GM08714 (cell line): ENCODE measurements around the gene SMAD6.

ENCODE experiments used
- H3K4me3 ChIP-seq: fragments of 200-500 bp; sonication (Bioruptor generic); 2 replicates; pipeline ENCODE4 v1.5.1; 2014; ENCODE audit warnings: mild to moderate bottlenecking, low read length, inconsistent platforms
- ZNF274 ChIP-seq: IDR thresholded peaks from 2 replicates; pipeline ENCODE4 v1.6.1; 2012; ENCODE audit warnings: mild to moderate bottlenecking, low read depth, low read length

The SMAD6 gene

GRCh38 chr15:66729331-66729951 is 27.4 kb downstream of the SMAD6 start:
- H3K4me3 ChIP-seq: no peak overlapping the region
- TF ChIP-seq ZNF274: no peak

DNA sequence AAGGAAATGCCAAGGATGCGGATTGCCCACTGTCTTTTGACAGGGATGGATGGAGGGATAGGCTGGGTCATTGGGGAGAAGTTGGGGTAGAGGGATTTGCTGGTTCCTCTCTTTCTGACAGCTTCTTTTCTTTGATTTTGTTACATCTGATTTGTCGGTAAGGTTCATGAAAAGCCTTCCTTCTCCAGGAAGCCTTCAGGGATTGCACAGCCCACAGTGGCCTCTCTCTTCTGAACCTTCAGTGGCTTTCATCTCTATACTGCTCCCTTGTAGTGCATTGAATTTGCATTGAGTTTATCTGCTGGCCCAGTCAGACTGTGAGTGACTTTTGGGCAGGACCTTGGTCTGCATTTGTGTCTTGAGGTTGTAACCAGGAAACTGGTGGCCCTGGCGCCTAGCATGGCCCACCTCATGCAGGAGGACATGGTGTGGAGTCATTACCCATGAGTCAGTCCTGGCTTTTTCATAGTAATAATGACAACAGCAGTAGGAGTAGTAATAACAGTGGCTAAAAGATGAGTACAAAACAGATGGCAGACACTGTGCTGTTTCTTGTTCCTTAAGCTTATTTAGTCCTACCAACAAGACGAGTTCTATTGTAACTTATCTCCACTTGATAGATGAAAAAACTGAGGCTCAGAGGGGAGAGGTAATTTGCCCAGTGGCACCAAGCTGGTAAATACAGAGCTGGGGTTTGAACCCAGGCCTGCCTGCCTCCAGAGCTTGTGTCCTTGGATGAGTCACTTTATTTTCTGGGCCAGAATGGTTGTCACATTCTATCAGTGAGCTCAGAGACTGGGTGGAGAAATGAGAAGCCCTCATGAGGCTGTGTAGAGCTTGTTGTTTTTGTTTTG is 28.4 kb downstream of the SMAD6 start:
- H3K4me3 ChIP-seq: no peak overlapping the region
- TF ChIP-seq ZNF274: no peak

DNA sequence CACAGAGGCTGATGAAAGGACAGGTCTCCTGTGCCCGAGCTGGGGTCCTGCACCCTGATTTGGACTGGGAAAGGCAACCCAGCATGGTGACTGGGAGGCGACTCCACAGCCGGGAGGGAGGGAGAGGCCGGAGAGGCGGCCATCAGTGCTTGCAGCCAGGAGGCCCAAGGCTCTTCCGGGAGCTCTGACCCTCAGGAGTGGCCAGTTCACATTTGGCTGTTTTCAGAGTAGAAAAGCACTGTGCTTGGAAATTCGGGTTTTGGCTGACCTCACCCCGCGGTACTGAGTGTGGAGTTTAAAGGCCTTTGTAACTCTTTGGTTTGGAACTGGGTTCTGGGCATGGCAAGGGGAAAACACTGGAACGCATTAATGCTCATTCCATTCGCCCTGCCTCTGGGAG is 31.9 kb downstream of the SMAD6 start:
- TF ChIP-seq ZNF274: no peak
- no peak overlapping the region for H3K4me3 ChIP-seq

- H3K4me3 ChIP-seq: no peak overlapping the region
- no peak for TF ChIP-seq ZNF274
These were observed 33.2 kb downstream of the SMAD6 start for GRCh38 chr15:66734961-66735908.

DNA sequence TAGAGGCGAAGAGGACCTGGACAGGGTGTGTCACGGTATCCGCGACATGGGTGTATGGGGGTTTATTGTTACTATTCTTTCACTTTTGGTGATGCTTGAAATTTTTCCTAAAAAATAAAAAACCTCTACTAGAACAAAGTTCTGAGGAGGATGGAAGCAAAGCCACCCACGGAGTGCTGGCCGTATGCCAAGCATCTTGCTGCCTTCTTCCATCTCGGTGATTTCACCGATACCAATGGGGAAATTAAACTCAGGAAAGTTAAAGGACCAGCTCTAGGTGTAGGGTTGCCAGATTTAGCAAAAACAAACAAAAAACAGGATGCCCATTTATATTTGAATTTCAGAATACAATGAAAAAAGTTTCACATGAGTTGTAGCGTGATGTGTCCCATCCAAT is 33.9 kb downstream of the SMAD6 start:
- TF ChIP-seq ZNF274: no peak
- H3K4me3 ChIP-seq: no peak overlapping the region

- no peak overlapping the region for H3K4me3 ChIP-seq
- TF ChIP-seq ZNF274: no peak
These were observed 35.4 kb downstream of the SMAD6 start for GRCh38 chr15:66737243-66738010.

- no peak overlapping the region for H3K4me3 ChIP-seq
- TF ChIP-seq ZNF274: no peak
These were observed 36.1 kb downstream of the SMAD6 start for GRCh38 chr15:66738116-66738515.

- no peak overlapping the region for H3K4me3 ChIP-seq
- TF ChIP-seq ZNF274: no peak
These were observed 36.6 kb downstream of the SMAD6 start for GRCh38 chr15:66738595-66738994.

DNA sequence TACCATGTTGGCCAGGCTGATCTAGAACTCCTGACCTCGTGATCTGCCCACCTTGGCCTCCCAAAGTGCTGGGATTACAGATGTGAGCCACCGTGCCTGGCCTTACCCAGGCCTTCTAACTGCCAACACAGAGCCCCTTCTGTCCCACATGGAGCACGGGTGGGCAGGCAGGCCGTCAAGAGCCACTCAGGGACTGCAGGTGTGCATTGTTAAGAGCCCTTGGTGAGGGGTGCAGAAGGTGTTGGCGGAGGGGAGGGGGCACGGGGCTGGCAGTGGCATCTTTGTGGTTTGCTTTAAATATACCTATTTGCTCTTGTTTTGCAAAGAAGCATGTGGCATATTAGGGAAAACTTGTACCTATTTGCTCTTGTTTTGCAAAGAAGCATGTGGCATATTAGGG is 37.3 kb downstream of the SMAD6 start:
- H3K4me3 ChIP-seq: no peak overlapping the region
- no peak for TF ChIP-seq ZNF274

- no peak overlapping the region for H3K4me3 ChIP-seq
- no peak for TF ChIP-seq ZNF274
These were observed 38.8 kb downstream of the SMAD6 start for GRCh38 chr15:66740802-66741201.

- TF ChIP-seq ZNF274: no peak
- H3K4me3 ChIP-seq: no peak overlapping the region
These were observed 39.6 kb downstream of the SMAD6 start for GRCh38 chr15:66741646-66742045.

DNA sequence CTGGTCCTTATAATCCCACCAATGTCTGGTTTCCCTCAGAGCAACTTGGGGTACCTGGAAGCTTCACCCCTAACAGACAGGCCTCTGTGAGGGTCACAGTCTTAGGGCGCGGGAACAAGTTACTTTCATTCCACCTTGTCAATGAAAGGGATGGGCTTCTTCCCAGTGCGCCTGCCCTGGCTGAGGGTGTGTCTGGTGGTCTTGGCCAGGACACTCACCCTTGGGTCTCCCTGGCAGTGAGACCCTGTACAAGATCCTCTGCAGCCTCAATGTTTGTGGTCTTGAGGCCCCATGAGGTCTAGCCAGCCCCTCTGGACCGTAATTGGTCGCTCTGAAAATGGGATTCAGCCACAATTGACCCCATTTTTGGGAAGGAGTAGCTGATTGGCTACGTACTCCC is 40.2 kb downstream of the SMAD6 start:
- H3K4me3 ChIP-seq: no peak overlapping the region
- no peak for TF ChIP-seq ZNF274

DNA sequence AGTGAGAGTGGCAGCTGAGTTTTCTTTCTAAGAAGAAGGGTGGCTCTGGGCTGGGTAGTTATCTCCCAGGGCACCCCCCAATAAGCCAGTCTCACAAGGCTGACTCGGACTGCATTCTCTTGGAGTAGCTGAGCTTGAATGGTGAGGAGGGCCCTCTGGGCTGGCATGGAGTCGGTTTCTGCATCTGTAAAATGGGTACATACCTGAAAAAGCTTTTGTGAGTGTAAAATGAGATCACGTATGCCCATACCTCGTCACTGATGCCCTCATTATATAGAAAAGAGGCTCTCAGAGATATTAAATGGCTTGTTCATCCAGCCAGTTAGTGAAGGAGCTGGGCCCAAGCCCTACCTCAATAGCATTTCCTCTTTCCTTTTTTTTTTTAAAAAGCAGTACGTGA is 41.2 kb downstream of the SMAD6 start:
- no peak for TF ChIP-seq ZNF274

More for the DNA sequence above, 41.2 kb downstream of the SMAD6 start:
- no peak overlapping the region for H3K4me3 ChIP-seq
